ENCODE results near the gene MAT2A.

DNA sequence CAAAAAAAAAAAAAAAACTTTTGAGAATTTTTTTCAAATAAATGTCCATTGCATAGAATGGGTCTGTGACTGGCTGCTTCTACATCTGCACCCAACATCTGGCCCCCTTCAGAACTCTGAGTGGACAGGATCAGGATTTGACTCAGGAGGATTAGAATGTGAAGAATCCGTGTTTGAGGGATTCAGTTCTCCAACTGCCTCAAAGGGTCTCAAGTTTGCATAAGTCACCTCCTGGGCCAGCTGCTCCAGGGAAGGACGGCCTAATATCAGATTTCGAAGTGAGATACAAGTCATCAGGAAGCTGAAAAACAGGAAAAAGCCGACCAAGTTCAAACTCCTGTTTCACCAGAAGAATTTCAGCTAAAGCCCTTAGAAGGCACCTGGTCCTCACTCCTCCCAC lies 10.9 kb downstream of the MAT2A start:
- no peak for TF ChIP-seq POLR2A (IDR thresholded peaks at IDR 0.05)
- TF ChIP-seq, protein P1, sequence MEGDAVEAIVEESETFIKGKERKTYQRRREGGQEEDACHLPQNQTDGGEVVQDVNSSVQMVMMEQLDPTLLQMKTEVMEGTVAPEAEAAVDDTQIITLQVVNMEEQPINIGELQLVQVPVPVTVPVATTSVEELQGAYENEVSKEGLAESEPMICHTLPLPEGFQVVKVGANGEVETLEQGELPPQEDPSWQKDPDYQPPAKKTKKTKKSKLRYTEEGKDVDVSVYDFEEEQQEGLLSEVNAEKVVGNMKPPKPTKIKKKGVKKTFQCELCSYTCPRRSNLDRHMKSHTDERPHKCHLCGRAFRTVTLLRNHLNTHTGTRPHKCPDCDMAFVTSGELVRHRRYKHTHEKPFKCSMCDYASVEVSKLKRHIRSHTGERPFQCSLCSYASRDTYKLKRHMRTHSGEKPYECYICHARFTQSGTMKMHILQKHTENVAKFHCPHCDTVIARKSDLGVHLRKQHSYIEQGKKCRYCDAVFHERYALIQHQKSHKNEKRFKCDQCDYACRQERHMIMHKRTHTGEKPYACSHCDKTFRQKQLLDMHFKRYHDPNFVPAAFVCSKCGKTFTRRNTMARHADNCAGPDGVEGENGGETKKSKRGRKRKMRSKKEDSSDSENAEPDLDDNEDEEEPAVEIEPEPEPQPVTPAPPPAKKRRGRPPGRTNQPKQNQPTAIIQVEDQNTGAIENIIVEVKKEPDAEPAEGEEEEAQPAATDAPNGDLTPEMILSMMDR (IDR thresholded peaks at IDR 0.05) = no peak
